ENCODE results near the gene CIB4.

GRCh38 chr2:26682155-26682554, 41.0 kb upstream of the CIB4 start:
- TF ChIP-seq CTCF (conservative IDR thresholded peaks at IDR 0.05; ENCODE audit: low read depth, low read length) (no peak), EZH2 (IDR thresholded peaks at IDR 0.05; ENCODE audit: borderline replicate concordance, low read depth, low read length, poor library complexity, severe bottlenecking) (no peak)
